Measurements from ENCODE around the gene TRAF3IP1.

TRAF3IP1 gene

DNA sequence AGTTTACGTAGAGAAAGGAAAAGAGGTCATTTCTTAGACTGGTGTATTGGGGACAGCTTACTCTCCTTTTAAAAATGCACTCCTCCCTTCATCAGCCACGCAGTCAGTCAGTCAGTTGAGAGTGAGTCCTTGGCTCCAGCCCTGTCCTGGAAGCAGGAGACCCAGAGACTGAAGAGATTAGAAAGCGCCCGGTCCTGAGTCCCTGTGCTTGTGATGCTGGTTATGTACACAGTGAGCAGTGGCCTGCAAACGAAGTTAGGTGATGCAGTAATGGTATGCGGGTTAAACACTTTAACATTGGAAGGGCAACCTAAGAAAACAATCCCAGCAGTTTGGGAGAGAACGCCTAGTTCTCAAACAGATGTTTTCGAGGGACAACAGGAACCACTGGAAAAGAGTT is 100.1 kb downstream of the TRAF3IP1 start:
- no peak for DNase-seq (ENCODE audit: low read depth in 1 of 2, low spot score in 1 of 2)
- in situ Hi-C loops (cut with HindIII; ENCODE audit: low pct_unique_long_range_greater_than_20kb, low sequenced_read_pairs) = no loop called here
- TF ChIP-seq JUND (IDR thresholded peaks at IDR 0.05; ENCODE audit: low read depth) = no peak

DNA sequence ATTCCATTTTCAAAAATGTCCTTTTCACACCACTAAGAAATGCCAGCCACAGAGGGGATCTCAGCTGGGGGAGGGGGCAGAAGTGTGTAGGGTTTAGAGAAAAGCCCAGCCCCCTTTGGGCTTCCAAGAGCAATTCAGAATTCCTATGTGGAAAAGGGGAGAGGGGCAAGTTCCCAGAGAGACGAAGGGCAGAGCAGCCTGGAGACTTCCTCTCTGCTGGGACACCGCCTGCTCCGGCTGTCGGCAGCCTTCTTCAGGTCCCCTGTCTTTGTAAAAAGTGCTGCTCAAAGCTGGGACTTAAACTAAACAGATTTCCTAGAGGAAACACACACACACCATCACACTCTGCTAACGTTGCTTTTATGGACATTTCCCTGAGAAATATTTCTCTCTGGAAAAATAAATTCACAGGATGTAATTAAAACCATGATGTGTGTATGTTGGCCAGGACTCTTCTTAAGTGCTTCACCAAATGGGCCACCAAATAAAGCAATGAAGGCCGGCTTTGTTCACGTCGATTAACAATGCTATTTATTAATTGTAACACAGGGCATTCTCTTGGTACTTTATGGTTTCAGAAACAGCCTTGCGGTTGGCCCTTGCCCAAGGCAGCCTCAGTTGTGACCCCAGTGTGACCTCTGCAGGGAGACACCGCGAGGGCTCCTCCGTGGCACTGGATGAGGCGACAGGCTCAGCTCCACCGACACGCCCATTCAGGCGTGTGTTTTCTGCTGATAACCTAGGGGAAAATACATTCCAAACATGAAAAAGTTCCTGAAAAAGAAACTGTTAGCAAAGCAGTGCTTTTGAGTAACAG is 100.8 kb downstream of the TRAF3IP1 start:
- DNase-seq (ENCODE audit: low read depth in 1 of 2, low spot score in 1 of 2) = no peak
- in situ Hi-C loops (cut with HindIII; ENCODE audit: low pct_unique_long_range_greater_than_20kb, low sequenced_read_pairs) = no loop called here
- TF ChIP-seq JUND (IDR thresholded peaks at IDR 0.05; ENCODE audit: low read depth) = no peak

DNA sequence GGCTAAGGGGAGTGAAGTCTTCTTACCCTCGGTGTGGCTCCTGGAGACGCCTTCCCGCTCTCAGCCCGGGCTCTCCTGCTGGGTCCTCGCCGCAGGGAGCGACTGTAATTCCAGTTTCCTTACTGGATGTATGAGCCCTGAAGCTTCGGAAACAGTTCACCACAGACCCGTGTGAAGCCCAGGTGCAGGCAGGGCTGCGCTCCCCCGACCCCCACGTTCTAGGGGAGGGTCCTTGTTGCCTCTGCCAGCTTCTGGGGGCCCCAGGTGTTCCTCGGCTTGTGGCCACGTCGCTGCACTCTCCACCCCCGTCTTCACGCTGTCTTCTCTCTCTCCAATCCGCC is 101.3 kb downstream of the TRAF3IP1 start:
- in situ Hi-C loops (cut with HindIII; ENCODE audit: low pct_unique_long_range_greater_than_20kb, low sequenced_read_pairs) = no loop called here
- TF ChIP-seq JUND (IDR thresholded peaks at IDR 0.05; ENCODE audit: low read depth) = no peak
- DNase-seq (ENCODE audit: low read depth in 1 of 2, low spot score in 1 of 2) = no peak

DNA sequence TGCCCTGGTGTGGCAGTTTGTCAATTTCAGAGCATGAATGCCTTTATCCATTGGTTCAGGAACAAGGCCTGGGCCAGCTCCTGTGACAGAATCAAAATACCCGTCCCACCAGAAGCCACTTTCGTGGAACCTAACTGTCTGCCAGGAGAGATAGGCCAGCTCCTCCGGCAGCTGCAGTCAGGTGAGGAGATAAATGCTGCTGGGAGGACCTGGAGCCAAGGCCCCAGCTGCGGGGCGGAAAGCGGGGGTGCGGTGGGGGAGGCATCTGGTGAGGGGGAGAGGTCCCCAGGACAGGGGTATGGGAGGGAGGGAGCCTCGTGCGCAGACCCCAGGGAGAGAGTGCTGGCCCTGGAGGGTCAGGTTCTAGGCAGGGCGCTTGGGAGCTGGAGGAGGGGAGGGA is 102.0 kb downstream of the TRAF3IP1 start:
- no peak for TF ChIP-seq JUND (IDR thresholded peaks at IDR 0.05; ENCODE audit: low read depth)
- in situ Hi-C loops (cut with HindIII; ENCODE audit: low pct_unique_long_range_greater_than_20kb, low sequenced_read_pairs) = no loop called here
- DNase-seq (ENCODE audit: low read depth in 1 of 2, low spot score in 1 of 2) = no peak

DNA sequence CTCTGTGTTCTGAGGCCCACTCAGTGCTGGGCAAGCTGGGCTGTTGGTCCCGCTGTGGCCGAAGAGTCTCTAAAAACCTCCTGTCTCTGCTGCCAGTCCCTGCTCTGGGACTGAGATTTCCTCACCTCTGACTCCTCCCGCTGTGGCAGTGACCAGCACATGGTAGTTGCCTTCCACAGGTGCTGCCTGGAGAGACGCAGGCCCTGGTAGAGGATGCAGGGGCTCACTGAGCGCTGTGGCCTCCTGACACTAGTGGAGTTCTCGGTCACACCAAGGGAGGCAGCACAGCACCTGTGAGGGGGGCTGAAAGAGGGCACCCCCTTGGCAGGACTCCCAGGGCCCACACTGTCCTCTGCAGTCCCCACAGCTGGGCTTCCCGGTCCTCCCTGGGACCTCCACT is 102.6 kb downstream of the TRAF3IP1 start:
- no peak for TF ChIP-seq JUND (IDR thresholded peaks at IDR 0.05; ENCODE audit: low read depth)
- in situ Hi-C loops (cut with HindIII; ENCODE audit: low pct_unique_long_range_greater_than_20kb, low sequenced_read_pairs) = no loop called here
- no peak for DNase-seq (ENCODE audit: low read depth in 1 of 2, low spot score in 1 of 2)

DNA sequence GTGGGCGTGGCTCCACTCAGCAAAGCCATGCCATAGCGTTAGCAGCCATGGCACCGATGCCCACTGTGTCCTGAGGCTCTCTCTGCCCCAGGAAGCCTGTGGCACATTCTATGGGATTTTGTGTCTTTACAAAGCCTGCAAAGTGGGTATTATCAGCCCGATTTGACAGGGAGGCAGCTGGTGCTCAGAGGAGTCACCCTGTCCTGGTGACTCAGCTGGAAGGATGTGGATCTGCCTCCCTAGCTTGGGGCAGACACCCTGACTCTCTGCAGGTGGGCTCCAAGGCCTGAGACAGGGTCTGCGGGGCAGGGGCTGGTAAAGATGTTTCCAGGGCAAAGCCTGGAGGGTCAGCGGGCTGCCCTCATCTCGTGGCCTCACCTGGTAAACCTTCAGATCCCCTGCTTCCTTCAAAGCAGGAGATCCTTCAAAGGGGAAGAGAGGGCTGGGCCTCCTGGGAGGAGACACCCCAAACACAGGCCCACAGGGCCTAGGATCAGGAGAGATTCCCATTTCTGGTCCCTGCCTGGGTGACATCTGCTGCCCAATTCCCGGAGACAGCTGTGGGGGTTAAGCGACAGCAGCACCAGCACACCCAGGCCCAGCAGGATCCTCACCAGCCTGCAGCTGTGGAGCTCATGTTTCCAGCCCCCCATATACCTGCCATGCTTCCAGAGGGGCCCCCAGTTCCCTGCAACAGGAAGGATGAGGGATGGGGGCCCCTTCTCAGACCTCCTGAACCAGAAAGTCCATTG is 103.4 kb downstream of the TRAF3IP1 start:
- in situ Hi-C loops (cut with HindIII; ENCODE audit: low pct_unique_long_range_greater_than_20kb, low sequenced_read_pairs) = no loop called here
- TF ChIP-seq JUND (IDR thresholded peaks at IDR 0.05; ENCODE audit: low read depth) = no peak
- DNase-seq (ENCODE audit: low read depth in 1 of 2, low spot score in 1 of 2) = no peak

DNA sequence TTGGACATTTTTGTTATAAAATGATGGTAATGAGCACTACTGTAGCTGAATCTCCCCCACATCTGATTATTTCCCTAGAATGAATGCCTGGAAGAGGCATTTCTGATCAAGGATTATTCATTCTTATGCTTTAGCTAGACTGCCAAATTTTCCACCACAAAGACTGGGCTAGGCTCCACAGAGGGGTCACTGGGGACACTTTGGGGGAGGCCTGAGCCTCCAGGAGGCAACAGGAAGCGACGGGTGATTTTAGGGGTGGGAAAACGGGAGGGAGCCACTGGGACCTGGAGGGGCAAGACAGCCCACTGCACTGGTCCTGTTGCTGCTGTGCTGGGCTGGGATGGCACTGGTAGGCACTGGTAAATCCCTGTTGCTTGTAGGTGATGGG is 104.0 kb downstream of the TRAF3IP1 start:
- no peak for DNase-seq (ENCODE audit: low read depth in 1 of 2, low spot score in 1 of 2)
- in situ Hi-C loops (cut with HindIII; ENCODE audit: low pct_unique_long_range_greater_than_20kb, low sequenced_read_pairs) = no loop called here
- TF ChIP-seq JUND (IDR thresholded peaks at IDR 0.05; ENCODE audit: low read depth) = no peak

DNA sequence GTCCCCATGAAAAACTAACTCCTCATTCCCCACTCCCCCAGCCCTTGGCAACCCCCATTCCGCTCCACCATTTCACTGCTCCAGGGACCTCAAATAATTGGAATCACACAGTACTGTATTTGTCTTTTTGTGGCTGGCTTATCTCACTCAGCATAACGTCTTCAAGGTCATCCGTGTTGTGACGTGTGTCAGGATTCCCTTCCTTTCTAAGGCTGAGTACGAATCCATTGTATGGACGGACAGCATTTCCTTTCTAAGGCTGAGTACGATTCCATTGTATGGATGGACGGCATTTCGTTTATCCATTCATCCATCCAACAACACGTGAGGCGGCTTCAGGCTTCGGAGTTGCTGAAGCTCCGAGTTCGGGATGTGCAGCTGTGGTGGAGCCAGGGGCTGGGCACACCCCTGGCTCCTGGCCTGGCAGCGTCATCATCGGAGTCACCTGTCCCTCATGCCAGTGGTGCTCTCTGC is 105.2 kb downstream of the TRAF3IP1 start:
- no peak for TF ChIP-seq JUND (IDR thresholded peaks at IDR 0.05; ENCODE audit: low read depth)
- in situ Hi-C loops (cut with HindIII; ENCODE audit: low pct_unique_long_range_greater_than_20kb, low sequenced_read_pairs) = no loop called here
- DNase-seq (ENCODE audit: low read depth in 1 of 2, low spot score in 1 of 2) = no peak

DNA sequence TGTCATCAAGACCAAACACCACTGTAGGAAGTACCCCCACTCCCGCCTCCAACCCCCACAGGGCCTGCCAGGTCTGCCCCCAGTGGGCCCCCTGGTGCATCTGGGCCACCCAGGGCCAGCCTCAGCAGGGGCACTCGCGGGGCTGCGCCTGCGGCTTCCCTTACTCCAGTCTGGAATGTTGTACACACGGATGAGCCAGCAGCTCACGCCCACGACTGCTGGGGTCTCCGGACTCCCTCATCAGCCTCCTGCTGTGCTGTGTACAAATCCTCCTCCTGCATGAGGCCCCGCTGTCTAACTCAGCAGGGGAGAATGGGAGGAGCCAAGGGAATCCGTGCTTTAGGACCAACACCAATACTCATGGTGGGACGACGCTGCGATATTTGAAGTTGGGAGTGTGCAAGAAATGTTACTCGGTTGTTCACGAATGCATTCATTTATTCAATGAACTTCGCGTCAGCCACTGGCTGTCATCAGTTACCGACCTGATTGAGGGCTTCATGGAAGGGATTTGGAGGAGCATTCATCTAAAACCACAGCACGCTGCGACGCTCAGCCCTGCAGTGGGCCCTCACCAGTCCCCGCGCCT is 105.8 kb downstream of the TRAF3IP1 start:
- DNase-seq (ENCODE audit: low read depth in 1 of 2, low spot score in 1 of 2) = peak in 1 of 2 experiments; percentile 41
- in situ Hi-C loops (cut with HindIII; ENCODE audit: low pct_unique_long_range_greater_than_20kb, low sequenced_read_pairs) = no loop called here
- TF ChIP-seq JUND (IDR thresholded peaks at IDR 0.05; ENCODE audit: low read depth) = no peak

DNA sequence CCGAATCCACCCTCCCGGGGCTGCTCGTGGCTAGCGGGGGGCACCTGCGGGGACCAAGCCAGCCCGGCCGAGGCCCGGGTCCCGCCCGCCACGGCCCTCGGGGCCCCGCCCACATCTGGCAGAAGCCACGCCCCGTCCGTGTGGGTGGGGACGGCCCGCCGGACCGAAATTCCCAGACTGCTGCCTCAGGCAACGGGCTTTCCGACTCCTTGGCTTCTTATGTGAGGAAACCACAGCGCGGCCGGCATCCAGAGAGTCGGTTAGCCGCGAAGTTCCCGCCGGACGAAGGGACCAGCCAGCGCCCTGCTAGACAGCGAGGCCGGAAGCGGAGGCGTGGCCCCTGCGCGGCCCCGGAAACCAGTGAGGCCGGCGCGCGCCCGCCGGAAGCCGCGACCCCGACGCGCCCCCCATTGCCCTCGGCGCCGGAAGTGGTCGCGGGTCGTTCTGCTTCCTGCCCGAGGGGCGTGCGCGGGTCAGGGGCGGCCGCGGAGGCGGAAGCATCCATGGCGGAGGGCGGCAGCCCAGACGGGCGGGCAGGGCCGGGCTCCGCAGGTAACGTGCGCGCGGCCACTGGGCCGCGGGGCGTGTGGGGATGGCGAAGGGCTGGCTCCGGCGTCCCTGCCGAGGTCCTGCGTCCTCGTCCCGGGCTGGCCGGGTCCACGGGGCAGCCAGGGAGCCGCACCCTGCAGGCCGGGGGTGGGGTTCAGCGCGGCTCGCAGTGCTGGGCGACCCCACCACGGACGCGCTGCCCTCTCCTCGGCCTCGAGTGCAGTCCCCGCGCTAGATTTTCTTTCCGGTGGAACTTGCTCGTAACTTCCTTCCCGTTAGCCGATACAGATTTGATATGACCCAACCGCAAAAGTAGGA is 106.5 kb downstream of the TRAF3IP1 start, which contains the start of gene ASB1:
Gene ASB1 (plus strand): TSS at position 360 of the 867 bp plus-strand sequence. CDS start 144 bp downstream, at position 504.
- TF ChIP-seq JUND (IDR thresholded peaks at IDR 0.05; ENCODE audit: low read depth) = no peak

DNA sequence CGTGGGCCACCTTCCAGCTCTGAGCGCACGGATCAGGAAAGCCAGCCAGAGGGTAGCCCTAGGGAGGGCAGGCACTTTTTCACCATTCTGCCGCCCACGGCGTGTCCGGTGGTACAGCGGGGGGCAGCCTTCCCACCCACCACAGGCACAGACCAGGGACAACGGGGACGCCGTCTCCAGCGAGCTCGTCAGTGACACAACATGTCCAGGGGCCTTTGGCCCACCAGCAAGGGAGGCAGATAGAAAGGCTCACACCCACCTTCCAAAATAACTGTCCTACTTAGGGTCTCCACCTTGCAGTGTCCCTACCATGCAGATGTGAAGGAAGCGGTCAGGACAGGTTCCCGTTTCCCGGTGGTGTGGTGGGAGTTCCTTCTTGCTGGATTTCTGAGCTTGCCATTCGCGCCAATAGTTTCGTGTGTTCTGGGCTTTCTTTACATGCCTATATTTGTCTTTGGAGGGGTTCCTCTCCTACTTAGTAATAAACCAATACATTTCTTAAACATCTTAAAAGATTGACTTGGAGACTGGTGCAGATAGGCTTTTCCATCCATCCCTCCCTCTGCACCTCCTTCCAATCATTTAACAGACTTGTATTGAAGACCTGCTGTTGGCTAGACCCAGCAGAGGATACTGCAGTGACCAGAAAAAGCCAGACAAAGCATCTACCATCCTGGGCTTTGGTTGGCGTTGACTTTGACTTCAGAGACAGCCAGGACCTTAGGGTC is 107.3 kb downstream of the TRAF3IP1 start:
- in situ Hi-C loops (cut with HindIII; ENCODE audit: low pct_unique_long_range_greater_than_20kb, low sequenced_read_pairs) = no loop called here
- no peak for TF ChIP-seq JUND (IDR thresholded peaks at IDR 0.05; ENCODE audit: low read depth)
- no peak for DNase-seq (ENCODE audit: low read depth in 1 of 2, low spot score in 1 of 2)

More for the DNA sequence above, 106.5 kb downstream of the TRAF3IP1 start, which contains the start of gene ASB1:
- DNase-seq (ENCODE audit: low read depth in 1 of 2, low spot score in 1 of 2) = peak; percentile 70 to 74
- in situ Hi-C loops (cut with HindIII; ENCODE audit: low pct_unique_long_range_greater_than_20kb, low sequenced_read_pairs) = no loop called here

Data from T47D (cell line).